AML-193 (cell line): Measurements from ENCODE around the gene ANGEL1.
A peak's percentile ranks its signal among the peaks of the same experiment; 100 is the strongest.

Experiments used
- DNase-seq, 2 experiments: peaks; one replicate each; lab custom pipeline; 2025; lab: John Stamatoyannopoulos, UW

The ANGEL1 gene

GRCh38 chr14:76814726-76815645, 2.3 kb upstream of the ANGEL1 start:
- DNase-seq, result no peak

- peak in 1 of 2 experiments; percentile 1 for DNase-seq
These were observed 625 bp downstream of the ANGEL1 start for GRCh38 chr14:76812093-76812421.

- DNase-seq, result no peak
These were observed 1.1 kb downstream of the ANGEL1 start for GRCh38 chr14:76811561-76811960.

DNA sequence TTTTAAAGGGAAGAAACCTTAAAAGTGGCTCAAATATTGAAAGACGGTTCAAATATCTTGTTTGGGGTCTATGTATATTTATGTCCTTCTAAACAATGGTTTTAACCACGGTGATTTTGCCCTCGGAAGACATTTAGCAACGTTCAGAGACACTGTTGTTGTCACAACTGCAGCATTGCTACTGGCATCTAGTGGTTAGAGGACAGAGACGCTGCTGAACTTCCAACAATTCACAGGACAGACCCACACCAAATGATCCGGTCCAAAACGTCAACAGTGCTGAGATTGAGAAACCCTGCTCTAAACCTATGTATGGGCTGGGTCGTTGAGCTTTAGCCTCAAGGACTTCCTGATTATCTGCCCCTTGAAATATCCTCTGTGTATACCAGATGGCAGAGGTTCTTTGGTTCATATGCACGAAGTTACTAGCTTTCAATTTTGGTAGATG, 1.7 kb downstream of the ANGEL1 start:
- peak; percentile 24 to 41 for DNase-seq

GRCh38 chr14:76810525-76810924, 2.2 kb downstream of the ANGEL1 start:
- no peak for DNase-seq

DNA sequence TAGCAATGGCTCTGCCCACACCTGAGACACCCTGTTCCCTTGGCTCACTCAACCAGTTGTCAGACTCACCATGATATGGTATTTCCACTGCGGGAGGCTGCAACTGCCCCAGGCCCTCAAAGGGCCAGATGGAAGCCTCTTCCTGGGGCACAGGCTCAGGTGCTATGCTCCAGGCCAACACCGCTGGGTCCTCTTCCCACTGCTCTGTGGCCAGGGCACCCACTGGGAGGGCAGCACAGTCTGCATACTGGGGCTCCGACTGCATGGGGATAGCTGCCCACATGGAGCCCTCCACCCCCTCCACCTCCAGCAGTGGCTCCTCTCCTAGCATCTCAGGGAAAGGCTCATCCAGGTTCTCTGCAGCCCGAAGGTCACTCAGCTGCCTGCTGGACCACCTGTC, 3.7 kb downstream of the ANGEL1 start:
- no peak for DNase-seq

DNA sequence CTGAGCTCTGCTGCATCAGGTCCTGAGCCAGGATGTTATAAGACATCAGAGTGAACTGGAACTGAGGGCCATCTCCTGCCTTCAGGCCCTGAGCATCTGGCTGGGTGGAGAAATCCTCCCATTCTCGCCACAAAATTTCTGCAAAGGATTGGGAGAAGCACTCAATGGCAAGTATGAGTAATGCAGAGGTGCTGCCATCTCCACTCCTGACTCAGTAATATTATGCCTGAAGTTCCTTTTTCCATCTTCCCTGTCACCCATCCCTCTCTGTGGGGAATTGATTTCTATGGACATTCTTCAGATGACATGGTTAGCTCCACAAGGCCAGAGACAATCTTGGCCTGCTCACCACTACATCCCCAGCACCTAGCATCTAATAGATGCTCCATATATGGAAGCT, 4.7 kb downstream of the ANGEL1 start:
- no peak for DNase-seq

GRCh38 chr14:76806446-76806845, 6.2 kb downstream of the ANGEL1 start:
- no peak for DNase-seq

DNA sequence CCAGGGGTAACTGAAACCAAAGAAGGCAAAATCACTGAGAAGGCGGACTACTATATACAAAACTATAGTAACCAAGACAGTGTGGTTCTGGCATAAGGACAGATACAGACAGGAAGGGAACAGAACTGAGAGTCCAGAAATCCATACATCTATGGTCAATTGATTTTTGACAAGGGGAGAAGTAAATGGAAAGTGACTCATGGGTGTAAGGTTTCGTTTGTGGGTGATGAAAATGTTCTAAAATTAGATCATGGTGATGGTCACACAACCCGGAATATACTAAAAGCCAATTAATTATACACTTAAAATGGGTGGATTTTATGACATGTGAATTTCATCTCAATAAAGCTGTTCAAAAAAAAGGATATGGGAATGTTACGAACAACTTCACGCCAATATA, 18.7 kb downstream of the ANGEL1 start:
- no peak for DNase-seq

DNA sequence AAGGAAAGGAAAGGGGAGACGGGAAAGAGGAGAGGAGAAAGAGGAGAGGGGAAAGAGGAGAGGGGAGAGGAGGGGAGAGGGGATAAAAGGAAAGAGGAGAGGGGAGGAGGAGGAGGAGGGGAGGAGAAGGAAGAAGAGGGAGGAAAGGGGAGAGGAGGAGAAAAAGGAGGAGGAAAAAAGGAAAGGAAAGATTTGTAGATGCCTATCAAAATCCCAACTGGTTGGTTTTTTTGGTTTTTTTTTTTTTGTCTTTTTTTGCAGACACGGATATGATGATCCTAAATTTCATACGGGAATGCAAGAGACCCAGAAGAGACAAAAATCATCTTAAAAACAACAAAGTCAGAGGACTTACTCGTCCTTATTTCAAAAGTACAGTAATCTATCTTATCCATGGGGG, 19.4 kb downstream of the ANGEL1 start:
- DNase-seq, result no peak

- no peak for DNase-seq
These were observed 20.3 kb downstream of the ANGEL1 start for GRCh38 chr14:76792422-76792821.

GRCh38 chr14:76786601-76787000, 26.1 kb downstream of the ANGEL1 start:
- DNase-seq, result no peak

DNA sequence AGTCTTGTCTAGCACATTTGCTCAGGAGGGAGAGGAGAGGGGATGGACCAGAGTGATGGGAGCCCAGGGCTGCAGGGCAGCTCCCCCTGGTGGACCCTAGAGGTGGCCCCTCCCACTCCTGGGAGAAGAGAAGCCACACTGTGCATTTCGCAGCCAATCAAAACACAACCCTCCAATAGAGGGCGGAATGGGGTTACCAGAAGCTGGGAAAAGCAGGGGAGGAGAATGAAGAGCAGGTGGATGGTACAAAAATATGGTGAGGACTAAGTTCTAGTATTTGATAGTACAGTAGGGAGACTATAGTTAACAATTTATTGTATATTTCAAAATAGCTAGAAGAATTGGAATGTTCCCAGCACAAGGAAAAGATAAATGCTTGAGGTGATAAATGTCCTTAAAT, 27.8 kb downstream of the ANGEL1 start:
- peak; percentile 69 to 78 for DNase-seq

GRCh38 chr14:76784266-76784874, 28.3 kb downstream of the ANGEL1 start:
- DNase-seq, result no peak

GRCh38 chr14:76782885-76783566, 29.7 kb downstream of the ANGEL1 start:
- DNase-seq, result no peak

DNA sequence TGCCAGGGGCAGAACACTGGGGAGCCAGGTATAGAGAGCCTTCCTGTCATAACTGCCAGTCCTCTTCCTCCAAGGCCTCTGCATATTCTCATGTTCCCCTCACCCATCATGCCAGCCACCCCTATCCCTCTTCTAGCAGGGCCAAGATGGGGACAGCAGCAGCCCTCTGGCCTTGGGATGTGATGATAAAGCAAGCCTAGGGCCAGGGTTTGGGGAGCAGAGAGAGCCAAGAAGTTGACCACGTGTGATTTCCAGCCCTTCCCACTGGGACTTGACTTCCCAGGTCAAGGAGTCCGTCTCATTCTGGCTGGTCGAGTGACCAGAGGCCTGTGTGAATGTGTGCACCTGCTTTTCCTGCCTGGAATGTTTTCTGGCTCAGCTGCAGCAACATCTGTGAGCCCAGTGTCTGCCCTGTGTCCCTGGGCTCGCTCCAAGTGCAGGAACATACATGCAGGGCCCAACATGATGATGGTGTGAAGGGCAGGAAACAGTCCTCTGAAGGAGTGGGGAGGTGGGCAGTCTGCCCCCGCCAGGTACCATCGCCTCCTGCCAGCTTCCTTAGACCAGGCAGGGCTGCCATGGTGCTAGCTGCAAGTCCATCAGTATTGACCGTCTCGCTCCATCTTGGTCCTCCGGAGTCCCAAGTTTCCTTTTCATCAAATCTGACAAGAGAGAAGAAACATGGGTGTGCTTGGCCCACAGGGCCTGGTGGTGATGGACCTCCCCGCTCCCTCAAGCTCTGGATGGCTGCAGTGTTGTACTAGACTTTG, 30.4 kb downstream of the ANGEL1 start:
- no peak for DNase-seq

DNA sequence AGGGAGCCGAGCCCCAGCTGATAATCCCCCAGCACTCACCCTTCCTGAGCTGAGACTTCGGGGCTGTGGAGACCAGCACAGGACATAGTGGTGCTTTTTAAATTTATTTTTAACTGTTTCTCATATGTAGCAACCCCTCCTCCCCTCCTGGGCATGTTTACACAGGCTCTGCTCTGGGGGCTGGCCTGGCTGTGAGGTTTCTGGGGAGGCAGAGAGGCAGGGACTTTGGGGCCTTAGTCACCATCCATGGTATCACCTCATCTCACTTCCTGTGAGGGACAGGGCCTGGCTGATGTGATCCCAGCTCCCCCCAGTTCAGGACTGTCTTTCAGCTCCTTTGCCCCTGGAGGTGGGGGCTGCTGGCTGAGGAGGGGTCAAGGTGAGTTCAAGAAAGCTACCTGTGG, 31.0 kb downstream of the ANGEL1 start:
- DNase-seq, result no peak

DNA sequence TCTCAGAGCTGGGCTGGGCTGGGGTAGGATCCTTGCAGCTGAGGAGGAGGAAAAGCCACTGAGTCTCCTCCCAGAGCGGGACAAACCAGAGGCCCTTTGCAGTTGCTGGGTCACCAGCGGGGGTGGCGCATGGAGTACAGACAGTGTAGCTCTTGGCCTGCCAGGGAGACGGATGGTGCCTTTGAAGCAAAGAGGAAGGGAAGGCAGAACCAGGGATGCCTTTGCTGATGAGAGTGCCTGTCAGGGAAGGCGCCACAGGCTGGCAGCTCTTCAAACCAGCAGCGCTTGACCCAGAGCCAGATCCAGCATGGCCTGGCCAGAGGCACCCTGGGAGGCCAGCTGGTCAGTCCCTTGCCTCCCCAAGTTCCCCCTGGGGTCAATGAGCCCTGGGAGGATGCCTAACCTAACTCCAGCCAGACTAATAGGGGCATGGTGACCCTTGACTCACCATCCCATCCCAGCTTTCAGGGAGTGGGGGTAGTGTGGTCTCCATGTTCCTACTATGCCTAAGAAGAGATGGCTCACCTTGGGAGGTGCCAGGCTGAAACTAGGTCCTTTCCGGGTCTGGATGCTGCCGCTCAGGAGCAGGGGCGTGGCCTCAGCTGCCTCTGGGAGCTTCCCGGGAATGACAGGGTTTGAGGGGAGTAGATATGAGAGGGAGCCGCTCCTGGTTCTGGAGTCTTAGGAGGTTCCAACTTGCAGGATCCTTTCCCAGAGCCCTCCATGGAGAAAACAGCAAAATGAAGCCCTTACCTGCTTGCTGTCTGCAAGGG, 31.6 kb downstream of the ANGEL1 start:
- no peak for DNase-seq

GRCh38 chr14:76780360-76780759, 32.3 kb downstream of the ANGEL1 start:
- DNase-seq, result no peak

DNA sequence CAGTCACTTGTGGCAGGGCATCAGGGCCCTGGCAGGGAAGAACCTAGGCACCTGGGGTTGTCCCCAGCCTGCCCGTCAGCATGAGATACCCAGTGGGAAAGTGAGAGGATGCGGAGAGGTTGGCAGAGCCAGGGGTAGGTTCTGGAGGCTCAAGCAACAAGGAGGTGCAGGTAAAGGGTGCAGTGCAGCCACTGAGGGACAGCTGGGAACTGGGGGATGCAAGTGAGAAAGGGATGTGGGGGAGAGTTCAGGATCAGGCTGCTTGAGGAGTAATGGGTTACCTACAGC, 32.7 kb downstream of the ANGEL1 start:
- no peak for DNase-seq

DNA sequence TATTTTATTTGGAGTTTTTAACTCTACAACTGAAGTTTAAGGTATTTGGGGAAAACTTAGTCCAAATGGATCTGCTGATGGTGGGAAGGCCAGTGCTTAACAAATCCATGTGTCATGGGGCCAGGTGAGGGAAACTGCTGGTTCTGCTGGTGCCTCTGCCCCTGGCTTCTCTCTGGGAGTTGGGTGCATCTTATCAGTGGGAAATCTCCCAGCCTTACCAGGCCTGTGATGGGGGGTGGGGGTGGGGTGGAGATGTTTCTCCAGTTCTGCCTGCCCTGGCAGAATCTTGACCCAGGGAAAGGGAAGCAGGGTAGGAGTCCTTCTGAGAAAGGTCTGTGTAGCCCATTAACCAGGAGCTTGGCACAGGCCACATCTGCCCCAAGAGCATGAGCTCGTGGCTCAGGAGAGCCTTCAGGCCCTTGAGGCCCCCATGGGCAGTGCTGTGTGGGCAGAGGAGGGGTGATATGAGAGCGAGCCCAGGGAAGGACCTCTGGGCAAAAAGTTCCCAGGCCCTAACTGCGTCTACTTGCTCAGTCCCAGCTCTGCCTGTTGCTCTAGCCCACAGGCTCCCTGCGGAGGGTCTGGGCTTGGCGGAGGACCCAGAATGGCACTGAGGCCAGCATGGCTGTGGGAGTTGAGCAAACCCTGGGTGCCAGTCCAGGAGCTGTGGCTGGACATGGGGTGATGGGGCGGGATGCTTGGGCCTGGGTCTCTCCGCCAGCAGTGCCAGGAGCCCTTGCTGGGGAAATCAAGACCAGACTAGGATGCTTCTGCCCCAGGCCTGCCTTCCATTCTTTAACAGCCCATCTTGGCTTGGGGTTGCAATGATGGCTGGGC, 33.2 kb downstream of the ANGEL1 start:
- DNase-seq, result no peak
